ES-I3 (cell line): ENCODE measurements around the gene FAM240B.

ENCODE experiments used
- H3K36me3 ChIP-seq: 2 replicates; pipeline ENCODE4 v1.6.1; 2013; ENCODE audit warnings: mild to moderate bottlenecking, low read length, control low read depth, moderate library complexity; ENCODE audit not compliant: insufficient read depth
- H3K4me1 ChIP-seq: 2 replicates; pipeline ENCODE4 v1.6.1; 2013; ENCODE audit warnings: mild to moderate bottlenecking, control low read depth, low read length; ENCODE audit not compliant: insufficient read depth
- H3K9ac ChIP-seq: 2 replicates; pipeline ENCODE4 v1.6.1; 2013; ENCODE audit warnings: low read depth, mild to moderate bottlenecking, low read length, moderate library complexity
- H3K9me3 ChIP-seq: 2 replicates; pipeline ENCODE4 v1.6.1; 2013; ENCODE audit warnings: mild to moderate bottlenecking, low read length, moderate library complexity; ENCODE audit not compliant: control insufficient read depth, insufficient read depth

FAM240B gene

DNA sequence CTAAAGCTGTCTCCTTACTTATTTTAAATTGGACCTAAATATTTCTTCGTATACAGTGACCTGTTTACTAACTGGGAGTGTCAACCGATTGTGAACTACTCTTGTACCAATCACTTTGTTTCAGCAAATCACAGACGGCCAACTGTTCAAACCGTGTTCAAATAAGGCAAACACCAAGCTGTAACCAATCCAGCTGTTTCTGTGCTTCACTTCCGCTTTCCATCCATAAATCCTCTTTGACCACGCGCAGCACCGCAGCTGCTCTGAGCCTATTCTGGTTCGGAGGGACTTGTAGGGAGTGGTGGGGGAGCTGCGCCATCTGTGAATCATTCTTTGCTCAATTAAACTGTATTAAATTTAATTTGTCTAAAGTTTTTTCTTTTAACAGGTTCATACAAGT is 4.8 kb upstream of the FAM240B start:
- no peaks in the 10 kb centered on the region for H3K9me3 ChIP-seq
- no peak overlapping the region for H3K9ac ChIP-seq
- H3K36me3 ChIP-seq = no peaks in the 10 kb centered on the region
- peaks cover 3% of the 10 kb centered on the region for H3K4me1 ChIP-seq

DNA sequence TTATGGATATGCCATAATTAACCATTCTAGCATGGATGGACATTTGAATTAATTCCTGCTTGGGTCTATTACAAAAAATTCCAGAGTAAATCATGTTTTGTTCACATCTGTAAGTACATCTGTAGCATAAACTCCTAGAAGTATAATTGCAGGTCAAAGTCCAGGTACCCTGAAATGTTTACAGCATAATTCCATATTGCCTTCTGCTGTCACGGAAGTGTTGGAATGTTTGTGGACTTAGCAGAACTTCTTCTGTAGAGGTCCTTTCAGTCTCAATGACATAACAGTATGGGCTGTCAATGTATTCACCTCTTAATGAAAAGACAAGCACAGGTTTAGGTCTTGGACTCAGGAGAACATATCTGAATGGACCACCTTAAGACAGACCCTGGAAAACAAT is 1.8 kb downstream of the FAM240B start:
- Histone ChIP-seq H3K4me1 (no peaks in the 10 kb centered on the region), H3K9ac (no peak overlapping the region), H3K9me3 (no peaks in the 10 kb centered on the region), H3K36me3 (no peaks in the 10 kb centered on the region)

DNA sequence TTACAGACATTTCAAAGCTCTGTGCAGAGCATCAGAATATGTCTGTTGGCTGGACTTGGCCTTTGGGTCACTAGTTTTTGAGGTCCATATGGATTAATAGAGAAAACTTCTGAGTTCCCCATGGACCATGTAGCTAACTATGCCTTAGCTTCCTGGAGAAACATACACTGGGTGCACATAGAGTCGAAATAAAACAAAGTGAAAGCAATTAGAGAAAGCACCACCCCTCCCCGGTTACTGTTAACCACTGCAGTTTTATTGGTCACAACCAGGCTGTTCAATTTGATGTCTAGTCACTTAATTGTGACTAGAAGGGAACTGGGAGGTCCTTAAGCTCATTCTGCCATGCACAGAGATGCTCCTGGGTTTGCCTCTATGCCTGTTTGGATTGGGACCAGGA is 4.2 kb downstream of the FAM240B start:
- Histone ChIP-seq H3K9me3 (no peaks in the 10 kb centered on the region), H3K36me3 (no peaks in the 10 kb centered on the region), H3K9ac (no peak overlapping the region), H3K4me1 (no peaks in the 10 kb centered on the region)

DNA sequence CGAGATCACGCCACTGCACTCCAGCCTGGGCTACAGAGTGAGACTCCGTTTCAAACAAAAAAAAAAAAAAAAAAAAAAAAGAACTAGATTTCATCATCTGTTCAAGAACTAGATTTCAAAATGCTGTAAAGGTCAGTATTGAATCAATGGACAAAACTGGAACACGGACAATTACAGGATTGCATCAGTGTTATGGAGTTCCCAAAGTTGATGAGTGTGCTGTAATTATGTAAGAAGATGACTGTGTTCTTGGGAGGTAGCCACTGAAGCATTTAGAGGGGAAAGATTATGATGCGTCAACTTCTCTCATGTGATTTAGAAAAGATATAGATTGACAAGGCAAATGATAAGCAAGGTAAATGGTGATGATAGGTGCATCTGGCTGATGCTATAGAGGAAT is 6.5 kb downstream of the FAM240B start:
- H3K9me3 ChIP-seq = no peaks in the 10 kb centered on the region
- no peak overlapping the region for H3K9ac ChIP-seq
- H3K36me3 ChIP-seq = no peaks in the 10 kb centered on the region
- no peaks in the 10 kb centered on the region; the same call in 1 of the 2 replicates for H3K4me1 ChIP-seq

DNA sequence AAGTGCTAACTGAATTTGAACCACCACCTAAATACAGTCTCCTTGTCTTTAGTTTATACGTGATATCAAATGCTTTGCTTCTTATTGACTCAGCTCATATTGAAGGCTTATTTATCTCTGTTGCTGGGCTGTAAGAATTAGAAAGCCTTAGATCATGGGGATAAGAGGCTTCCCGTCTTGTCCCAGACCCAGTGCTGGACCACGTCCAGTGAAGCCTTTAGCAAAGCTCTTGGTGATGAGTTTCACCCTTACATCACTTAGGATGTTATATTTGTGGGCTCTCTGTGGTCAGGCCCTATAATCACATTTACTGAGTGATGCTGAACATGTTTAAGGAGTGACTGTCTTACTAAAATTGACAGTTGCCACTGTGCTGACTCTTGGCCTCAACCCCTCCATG is 11.2 kb downstream of the FAM240B start:
- no peaks in the 10 kb centered on the region for H3K9me3 ChIP-seq
- H3K36me3 ChIP-seq = no peaks in the 10 kb centered on the region
- H3K9ac ChIP-seq = no peak overlapping the region
- no peaks in the 10 kb centered on the region; the same call in 1 of the 2 replicates for H3K4me1 ChIP-seq

DNA sequence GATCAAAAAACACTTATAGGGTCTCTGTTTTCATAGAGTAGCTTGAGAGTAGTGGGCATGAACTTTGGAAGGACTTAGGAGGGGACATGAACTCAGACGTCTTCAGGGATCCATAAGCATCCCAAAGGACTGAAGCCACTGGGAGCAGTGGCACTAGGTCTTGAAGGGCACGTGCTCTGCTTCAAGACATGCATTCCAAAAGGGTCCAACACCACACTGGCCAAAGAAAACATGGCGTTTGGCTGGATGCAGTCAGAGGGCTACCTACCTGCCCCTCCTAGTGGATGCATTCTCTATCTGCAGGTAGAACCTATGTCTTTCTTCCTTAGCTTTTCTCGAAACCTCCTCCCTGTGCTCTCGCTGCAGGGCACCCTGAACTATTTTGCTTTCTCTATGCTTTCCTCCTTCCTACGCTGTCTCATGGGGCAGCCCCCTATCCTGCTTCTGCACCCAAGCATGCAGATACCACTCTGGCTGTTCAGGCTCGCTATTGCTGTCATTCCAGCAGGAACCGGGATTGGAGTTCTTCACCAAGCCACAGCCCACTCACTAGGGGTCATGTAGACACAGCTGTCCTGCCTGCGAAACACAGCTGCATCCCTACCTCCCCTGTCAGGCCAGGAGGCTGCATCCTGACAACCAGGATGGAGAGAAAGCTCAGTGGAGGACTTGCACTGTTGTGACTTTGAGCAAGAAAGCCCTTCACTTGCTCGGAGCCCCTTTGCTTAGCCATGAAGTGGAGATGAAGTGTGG is 11.9 kb downstream of the FAM240B start:
- no peak overlapping the region for H3K9ac ChIP-seq
- no peaks in the 10 kb centered on the region; the same call in 1 of the 2 replicates for H3K4me1 ChIP-seq
- H3K9me3 ChIP-seq = no peaks in the 10 kb centered on the region
- no peaks in the 10 kb centered on the region for H3K36me3 ChIP-seq

DNA sequence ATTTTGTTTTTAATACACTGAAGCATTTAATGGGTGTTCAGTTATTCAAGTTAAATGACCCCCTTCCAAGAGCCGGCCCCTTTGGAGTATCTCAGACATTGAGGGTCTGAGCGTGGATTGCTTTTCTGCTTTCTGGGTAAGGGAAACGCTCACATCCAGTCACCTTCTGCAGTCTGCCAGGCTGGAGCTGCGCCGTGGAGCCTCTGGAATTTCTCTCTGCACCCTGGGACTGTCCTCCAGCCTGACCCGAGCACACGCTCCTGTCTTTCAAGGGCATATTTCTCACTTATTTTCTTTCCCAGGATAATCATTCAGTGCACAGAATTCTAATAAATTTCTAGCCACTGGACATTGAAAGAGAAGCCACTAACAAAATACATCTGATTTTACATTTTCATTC is 13.4 kb downstream of the FAM240B start:
- H3K4me1 ChIP-seq = no peaks in the 10 kb centered on the region; the same call in 1 of the 2 replicates
- H3K9me3 ChIP-seq = no peaks in the 10 kb centered on the region
- no peak overlapping the region for H3K9ac ChIP-seq
- H3K36me3 ChIP-seq = no peaks in the 10 kb centered on the region

DNA sequence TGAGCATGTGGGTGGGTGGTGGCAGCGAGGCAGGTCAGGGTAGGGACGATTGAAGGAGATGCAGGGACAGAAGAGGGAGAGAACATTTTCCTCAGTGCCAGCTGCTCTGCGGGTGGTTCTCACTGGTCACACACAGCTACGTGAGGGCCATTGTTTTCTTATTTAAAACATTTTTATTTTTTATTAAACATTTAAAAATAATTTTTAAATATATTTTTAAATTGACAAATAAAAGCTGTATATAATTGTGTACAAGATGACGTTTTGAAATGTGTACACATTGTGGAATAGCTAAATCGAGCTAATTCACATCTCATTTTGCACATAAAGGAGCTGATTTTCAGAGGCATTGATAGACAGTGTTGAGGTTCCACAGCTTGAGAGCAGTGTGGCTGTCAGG is 14.0 kb downstream of the FAM240B start:
- no peak overlapping the region for H3K9ac ChIP-seq
- no peaks in the 10 kb centered on the region; the same call in 1 of the 2 replicates for H3K4me1 ChIP-seq
- no peaks in the 10 kb centered on the region for H3K36me3 ChIP-seq
- no peaks in the 10 kb centered on the region for H3K9me3 ChIP-seq

DNA sequence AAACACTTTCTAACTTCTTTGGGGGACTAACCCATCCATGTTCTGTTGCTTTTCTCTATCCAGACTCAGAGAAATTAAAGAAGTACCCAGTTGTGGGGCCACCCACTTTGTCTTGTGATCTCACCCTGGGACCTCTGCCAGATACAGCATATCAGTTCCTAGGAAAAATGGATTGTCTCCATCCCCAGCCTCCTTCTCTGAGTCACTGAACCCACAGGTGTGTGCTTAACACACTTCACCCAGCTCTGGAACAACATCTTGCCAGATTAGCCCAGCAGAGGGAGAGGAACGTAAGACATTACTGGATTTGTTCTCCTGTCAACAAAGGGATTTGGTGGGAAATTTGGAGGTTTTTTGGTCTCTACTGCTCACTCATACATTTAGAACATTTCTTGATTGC is 19.2 kb downstream of the FAM240B start:
- Histone ChIP-seq H3K36me3 (no peaks in the 10 kb centered on the region), H3K9ac (no peak overlapping the region), H3K9me3 (no peaks in the 10 kb centered on the region), H3K4me1 (no peaks in the 10 kb centered on the region)

DNA sequence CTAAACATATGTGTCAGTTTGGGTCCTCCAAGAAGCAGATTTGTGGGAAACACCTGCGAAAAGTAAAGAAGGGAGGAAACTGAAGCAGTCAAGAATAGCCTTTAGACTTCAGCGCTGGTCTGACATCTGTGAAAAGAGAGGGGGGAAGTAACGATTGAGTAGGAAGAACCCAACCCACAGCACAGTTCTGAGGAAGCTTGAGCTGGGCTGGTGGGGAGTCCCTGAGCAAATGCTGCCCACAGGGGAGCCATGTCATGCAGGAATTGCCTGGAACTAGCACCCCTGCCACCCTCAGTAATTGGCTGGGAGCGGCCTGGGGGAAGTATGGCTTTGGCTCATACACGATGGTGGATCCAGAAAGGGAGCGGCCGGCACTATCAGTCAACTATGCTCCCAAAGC is 20.6 kb downstream of the FAM240B start:
- Histone ChIP-seq H3K9me3 (no peaks in the 10 kb centered on the region), H3K4me1 (no peaks in the 10 kb centered on the region), H3K36me3 (no peaks in the 10 kb centered on the region), H3K9ac (no peak overlapping the region)

DNA sequence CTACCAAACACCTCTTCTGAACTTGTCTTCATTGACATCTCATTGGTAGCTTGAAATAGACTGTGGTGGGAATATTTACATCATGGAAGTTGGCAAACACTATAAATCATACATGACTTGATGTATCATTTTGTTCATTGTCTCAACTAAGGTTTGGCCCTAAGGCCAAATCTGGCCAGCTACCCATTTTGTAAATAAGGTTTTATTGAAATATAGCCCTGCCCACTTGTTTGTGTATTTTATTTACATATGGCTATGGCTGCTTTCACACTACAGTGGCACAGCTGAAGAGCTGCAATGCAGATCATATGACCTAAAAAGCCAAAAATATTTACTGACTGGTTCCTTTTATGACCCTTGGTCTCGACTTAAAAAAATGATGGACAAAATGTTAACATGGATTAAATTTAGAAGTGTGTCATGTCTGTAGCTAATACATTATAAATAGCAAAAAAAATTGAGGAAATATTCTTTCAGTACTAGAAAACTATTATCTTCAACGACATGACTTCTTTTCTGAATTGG is 22.1 kb downstream of the FAM240B start:
- H3K4me1 ChIP-seq = no peaks in the 10 kb centered on the region
- H3K9ac ChIP-seq = no peak overlapping the region
- H3K36me3 ChIP-seq = no peaks in the 10 kb centered on the region
- no peaks in the 10 kb centered on the region for H3K9me3 ChIP-seq

DNA sequence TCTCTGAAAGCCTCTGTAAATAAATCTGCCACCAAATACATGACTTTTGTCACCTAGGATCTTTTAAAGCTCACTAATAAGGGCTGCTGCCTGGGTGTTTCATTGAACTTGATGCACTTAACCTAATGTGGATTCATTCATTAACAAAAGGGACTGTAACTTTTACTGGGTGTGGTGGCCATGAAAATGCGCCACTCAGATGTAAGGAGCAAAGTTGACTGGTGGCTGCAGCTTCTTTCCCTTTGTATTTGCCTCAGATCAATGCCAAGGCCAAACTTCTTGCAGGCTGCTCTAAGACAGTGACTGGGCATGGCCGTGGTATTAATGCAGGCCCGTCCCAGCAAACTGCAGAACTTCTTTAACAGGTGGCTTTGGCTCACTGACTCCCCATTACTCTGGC is 22.9 kb downstream of the FAM240B start:
- no peaks in the 10 kb centered on the region for H3K9me3 ChIP-seq
- H3K9ac ChIP-seq = no peak overlapping the region
- no peaks in the 10 kb centered on the region for H3K4me1 ChIP-seq
- H3K36me3 ChIP-seq = no peaks in the 10 kb centered on the region

DNA sequence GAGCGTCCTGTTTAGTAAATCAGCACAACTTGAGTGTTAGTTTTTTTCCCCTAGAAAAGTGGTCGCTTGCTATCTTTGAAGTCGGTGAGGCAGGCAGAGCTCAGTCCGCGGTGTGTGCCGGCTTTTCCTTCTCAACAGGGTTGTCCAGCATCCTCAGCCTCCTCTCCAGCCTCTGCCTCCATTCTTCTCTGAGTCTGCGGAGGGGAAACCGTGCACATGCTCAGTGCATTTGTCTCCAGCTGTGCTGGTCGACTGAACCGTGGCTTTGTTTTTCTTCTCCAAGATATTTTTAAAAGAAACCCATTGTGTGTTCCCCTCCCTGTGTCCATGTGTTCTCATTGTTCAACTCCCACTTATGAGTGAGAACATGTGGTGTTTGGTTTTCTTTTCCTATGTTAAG is 25.3 kb downstream of the FAM240B start:
- Histone ChIP-seq H3K4me1 (peaks cover 13% of the 10 kb centered on the region), H3K9me3 (no peaks in the 10 kb centered on the region), H3K9ac (no peak overlapping the region), H3K36me3 (no peaks in the 10 kb centered on the region)

DNA sequence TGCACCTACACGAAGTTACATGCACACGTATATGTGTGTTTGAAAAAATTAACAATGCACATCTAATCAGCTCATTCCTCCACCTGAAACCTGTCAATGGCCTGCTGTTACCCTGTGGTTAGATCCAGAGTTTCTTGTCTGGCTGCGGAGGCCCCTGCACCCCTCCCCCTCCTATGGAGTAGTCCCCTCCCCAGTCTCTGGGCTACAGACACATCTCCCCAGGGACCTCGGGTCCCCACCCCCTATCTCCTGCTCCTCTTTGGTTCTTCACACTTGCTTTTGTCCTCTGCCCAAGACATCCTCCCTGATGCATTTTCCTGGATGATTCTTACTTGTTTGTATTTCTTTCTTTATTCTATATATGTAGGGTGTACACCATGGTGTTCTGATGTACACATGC is 27.2 kb downstream of the FAM240B start:
- H3K9me3 ChIP-seq = no peaks in the 10 kb centered on the region
- peaks cover 19% of the 10 kb centered on the region for H3K4me1 ChIP-seq
- no peaks in the 10 kb centered on the region for H3K36me3 ChIP-seq
- H3K9ac ChIP-seq = no peak overlapping the region

DNA sequence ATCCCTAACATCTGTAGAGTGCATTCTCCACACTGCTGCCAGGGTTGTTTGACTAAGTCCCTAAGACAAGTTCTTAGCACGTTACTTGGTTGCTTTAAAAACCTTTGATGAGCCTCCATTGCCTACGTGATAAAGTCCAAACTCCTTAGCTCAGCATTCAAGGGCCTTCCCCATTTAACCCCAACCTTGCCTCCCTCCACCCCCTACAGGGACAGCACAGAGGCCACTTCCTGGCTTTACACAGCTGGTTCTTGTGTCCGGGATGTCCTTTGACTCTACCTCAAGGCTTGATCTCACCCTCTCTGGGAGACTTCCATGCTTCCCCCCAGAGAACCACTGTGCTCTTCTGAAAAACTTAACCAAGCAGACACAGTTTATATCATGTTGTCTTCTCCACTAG is 29.4 kb downstream of the FAM240B start:
- Histone ChIP-seq H3K9ac (no peak overlapping the region), H3K4me1 (peaks cover 35% of the 10 kb centered on the region), H3K9me3 (no peaks in the 10 kb centered on the region), H3K36me3 (no peaks in the 10 kb centered on the region)
